HG03103 (cell line): ENCODE data around the gene SPPL2A.
"Not testable (repeated sequence)": the region's sequence is repeated elsewhere in the genome, so short reads cannot be mapped to it uniquely, and the experiment has no call there.

Source experiments
- ATAC-seq: cut with Tn5 transposase; IDR thresholded peaks from one replicate; pipeline ENCODE4 v1.9.1; 2021; ENCODE audit warnings: low read depth; ENCODE audit not compliant: unreplicated experiment

The SPPL2A gene, protein sequence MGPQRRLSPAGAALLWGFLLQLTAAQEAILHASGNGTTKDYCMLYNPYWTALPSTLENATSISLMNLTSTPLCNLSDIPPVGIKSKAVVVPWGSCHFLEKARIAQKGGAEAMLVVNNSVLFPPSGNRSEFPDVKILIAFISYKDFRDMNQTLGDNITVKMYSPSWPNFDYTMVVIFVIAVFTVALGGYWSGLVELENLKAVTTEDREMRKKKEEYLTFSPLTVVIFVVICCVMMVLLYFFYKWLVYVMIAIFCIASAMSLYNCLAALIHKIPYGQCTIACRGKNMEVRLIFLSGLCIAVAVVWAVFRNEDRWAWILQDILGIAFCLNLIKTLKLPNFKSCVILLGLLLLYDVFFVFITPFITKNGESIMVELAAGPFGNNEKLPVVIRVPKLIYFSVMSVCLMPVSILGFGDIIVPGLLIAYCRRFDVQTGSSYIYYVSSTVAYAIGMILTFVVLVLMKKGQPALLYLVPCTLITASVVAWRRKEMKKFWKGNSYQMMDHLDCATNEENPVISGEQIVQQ

DNA sequence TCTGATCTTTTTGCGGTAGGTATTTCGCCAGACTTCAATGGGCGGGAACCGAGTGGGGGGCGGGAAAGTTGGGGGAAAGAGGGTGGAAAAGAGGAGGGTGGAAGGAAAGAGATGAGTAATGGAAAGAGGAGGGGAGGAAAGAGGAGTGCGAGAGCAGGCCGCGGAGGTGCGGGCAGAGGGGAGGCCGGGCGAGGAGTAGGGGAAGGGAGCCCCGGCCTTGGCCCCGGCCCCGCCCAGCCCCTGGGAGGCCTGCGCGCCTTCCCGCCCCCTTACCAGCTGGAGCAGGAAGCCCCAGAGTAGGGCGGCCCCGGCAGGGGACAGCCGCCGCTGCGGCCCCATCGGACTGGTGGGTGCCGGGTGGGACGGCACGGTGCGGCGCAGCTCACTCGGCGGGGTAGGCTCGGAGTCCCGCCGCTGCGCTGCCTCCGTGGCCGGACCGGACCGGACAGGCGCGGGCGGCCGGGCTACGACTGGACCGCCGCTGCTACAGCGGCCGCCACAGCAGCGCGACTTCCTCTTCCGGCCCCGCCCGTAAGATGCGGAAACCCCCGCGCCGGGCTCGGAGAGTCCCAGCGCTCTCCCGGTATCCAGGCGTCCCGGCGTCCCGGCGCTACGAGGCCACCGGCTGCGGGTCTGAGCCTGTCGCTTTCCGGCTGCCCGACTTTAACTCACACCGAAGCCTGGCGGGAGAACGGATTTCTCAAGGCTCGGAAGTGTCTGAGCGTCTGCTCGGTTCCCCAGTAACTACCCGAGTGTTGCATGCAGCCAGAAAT is at the start of gene SPPL2A:
SPPL2A (minus strand) TSS at position 512 of the 773 bp plus-strand sequence; CDS start at position 339, 173 bp downstream.
- ATAC-seq: peak; percentile 85

DNA sequence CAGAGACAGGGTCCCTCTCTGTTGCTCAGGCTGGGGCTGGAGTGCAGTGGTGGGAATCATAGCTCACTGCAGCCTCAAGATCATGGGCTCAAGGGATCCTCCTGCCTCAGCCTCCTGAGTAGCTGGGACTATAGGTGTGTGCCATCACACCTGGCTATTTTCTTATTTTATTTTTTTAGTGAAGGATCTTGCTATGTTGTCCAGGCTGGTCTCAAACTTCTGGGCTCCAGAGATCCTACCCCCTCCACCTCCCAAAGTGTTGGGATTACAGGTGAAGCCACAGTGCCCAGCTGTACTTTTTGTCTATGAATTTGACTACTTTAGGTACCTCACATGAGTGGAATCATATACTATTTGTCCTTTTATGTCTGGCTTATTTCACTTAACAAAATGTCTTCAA is 49.1 kb upstream of the SPPL2A start:
- no peak for ATAC-seq

DNA sequence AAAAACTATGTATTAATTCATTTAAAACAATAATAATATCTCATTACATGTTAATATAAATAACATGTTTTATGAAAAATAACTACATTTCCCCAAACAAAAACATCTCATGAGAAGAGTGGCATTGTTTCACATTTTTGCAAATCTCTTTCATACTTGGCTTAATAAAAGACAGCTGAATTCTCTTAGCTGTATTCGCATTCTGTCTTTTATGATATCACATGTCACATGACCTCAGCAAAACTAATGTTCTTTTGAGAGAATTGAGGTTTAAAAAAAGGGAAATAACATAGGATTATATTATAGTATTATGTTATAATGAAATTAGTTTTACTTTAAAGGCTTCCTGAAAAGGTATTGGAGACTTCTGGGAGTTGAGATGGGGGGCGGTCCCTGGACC is 48.4 kb upstream of the SPPL2A start:
- no peak for ATAC-seq

DNA sequence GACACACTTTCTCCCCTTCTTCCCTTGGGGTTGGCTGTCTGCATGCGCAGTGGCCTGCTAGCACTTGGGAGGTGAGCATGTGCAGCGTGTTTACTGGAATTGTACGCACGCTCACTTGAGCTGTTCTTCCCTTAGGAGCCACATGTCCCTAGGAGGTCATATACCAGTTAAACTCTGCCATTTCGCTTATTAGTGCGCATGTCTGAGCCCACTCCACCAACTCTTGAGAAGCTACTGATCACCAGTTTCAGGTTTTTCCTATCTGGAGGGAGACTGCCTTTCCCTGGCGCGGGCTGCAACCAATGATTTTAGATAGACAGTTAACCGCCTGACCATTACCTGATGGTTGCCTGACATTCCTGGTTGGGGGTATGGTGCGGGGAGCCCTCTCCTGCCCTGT is 47.6 kb upstream of the SPPL2A start:
- ATAC-seq: no peak

GRCh38 chr15:50812181-50812506 is 46.6 kb upstream of the SPPL2A start:
- not testable (repeated sequence) for ATAC-seq

GRCh38 chr15:50811461-50812180 is 46.1 kb upstream of the SPPL2A start:
- not testable (repeated sequence) for ATAC-seq

- ATAC-seq: no peak
These were observed 44.6 kb upstream of the SPPL2A start for GRCh38 chr15:50810128-50810527.

GRCh38 chr15:50808728-50809127 is 43.2 kb upstream of the SPPL2A start:
- no peak for ATAC-seq

GRCh38 chr15:50803479-50804180 is 38.1 kb upstream of the SPPL2A start:
- ATAC-seq: no peak

DNA sequence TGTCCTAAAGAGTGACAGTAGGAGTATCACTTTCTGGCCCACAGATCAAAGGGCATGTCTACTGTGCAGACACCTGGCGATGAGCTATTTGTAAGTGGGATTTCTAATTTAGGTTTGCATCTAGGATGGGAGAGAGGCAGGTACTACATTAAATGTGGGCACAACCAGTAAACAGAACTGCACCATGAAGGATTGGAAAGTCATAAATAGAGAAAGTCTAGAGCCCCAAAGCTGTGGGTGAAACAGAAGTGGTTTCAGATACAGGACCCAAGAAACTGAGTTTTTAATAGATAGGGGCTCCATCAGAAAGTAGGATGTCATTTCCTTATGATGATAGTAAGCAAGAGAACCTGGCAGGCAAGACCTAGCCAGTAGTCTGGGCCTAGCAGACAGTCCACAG is 35.2 kb upstream of the SPPL2A start:
- ATAC-seq: no peak

GRCh38 chr15:50798684-50799083 is 33.2 kb upstream of the SPPL2A start:
- no peak for ATAC-seq

DNA sequence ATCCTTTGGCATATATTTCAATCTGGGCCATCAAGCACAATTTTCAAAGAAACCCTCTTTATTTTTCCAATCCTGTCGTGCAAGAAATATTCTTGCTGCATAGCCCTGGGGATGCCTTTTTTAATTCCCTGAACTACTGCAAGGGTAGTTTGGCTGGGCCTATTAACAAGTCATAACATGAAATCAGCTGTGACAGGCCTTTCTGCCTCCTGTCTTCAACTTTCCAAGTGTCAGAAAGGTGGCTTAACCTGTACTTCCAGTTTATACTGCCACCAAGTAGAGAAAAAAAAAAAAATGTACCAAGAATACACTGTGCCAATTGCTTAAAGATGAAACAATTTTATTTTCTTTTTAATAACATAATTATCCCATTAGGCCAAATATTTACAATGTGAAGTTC is 32.4 kb upstream of the SPPL2A start:
- ATAC-seq: no peak

- ATAC-seq: no peak
These were observed 26.0 kb upstream of the SPPL2A start for GRCh38 chr15:50791486-50791885.

- no peak for ATAC-seq
These were observed 25.4 kb upstream of the SPPL2A start for GRCh38 chr15:50790778-50791453.

DNA sequence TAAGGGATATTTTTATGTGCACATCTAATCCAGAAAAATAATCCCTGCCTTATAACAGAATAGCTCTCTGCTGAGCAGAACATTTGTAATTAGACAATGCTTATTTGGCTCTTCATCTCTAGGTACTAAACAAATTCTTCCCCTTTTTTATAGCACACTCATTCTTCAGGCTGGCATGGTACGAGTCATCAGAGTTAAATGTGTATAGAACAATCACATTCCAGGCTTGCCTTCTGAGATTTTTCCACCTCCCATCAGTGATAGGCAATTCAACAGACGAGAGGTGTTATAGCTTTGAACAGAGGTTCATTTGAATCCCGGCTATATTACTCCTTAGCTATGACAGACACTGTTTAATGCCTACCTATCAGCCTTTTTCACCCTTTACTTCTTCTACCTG is 21.4 kb upstream of the SPPL2A start:
- no peak for ATAC-seq

- no peak for ATAC-seq
These were observed 20.9 kb upstream of the SPPL2A start for GRCh38 chr15:50786438-50786837.

- ATAC-seq: no peak
These were observed 18.4 kb upstream of the SPPL2A start for GRCh38 chr15:50783895-50784294.

DNA sequence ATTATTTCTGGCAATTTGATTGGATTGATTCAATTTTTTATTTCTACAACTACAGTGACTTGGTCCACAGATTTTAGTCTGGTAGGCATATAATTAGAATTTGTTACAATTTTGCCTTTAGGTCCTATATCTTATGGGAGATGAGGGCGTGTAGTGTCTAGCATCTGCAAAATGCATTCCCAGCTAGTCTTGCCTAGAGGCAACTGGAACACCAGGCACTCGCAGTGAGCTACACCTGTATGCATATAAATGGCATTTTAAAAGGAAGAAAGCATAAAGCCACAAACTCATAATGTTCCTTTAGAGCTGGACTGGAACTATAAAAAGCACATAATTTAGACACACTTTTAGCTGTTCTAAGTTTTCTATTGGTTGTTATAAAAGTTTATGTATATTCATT is 17.9 kb upstream of the SPPL2A start:
- ATAC-seq: no peak

DNA sequence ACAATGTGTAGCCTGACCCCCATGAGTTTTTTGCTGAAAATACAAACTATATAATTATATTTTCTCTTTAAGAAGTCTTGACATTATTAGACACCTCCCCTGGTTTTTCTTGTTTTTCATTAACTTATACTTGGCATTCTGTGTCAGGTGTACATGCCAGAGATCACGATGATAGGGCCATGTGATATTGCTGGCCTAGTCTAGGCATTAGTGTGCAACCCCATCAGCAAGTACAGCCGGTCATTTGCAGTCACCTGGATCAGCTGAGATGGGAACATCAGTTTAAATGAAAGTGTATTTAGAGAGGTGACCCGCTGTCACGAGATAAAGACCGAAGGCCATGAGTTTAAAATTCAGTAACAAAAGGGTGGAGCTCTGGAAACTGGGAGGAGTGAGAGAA is 12.6 kb upstream of the SPPL2A start:
- no peak for ATAC-seq

DNA sequence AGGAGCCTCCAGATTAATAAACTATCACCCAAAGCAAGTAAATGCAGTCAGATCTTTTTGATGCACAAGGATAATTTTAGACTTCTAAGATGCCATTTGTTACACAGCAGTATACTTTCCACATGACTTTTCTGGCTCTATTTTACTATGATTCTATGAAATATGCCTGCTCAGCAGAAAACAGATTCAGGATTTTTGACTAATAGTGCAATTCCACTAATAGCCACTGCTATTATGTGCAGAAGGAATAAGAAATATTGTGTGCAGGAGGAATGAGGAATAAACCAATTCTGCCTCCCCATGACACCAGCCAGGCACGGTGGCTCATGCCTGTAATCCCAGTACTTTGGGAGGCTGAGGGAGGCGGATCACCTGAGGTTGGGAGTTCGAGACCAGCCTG is 11.5 kb upstream of the SPPL2A start:
- ATAC-seq: no peak
